Left lung (tissue), 10 donors: ENCODE results near the gene PRKD2. TPM values are rescaled to one million over a fixed set of nuclear protein-coding genes. Genes with fewer than 3 reads are reported as not detected.
A peak's percentile ranks its signal among the peaks of the same experiment; 100 is the strongest.

Source experiments
- ATAC-seq: fragments of 200-7000 bp; cut with Tn5 transposase; one replicate; pipeline ENCODE4 v1.9.1; 2020; ENCODE audit warnings: moderate library complexity
- DNase-seq, 4 donors: peaks; one replicate each; pipeline ENCODE4 v3.0.0-alpha.2; 2013 to 2020
- H3K27ac ChIP-seq, 2 donors: fragments of 200-600 bp; sonication (generic) in 1 of 2; one replicate each; pipeline versions ENCODE4 v1.5.0 to v1.8.0; 2020 to 2021
- H3K27me3 ChIP-seq, 2 donors: fragments of 200-600 bp; sonication (generic) in 1 of 2; one replicate each; pipeline versions ENCODE4 v1.5.0 to v1.8.0; 2020 to 2021
- H3K36me3 ChIP-seq, 2 donors: fragments of 200-600 bp; sonication (generic) in 1 of 2; one replicate each; pipeline versions ENCODE4 v1.5.0 to v1.8.0; 2020 to 2021
- H3K4me1 ChIP-seq, 2 donors: fragments of 200-600 bp; one replicate each; pipeline ENCODE4 v1.8.0; 2021
- H3K4me3 ChIP-seq, 2 donors: fragments of 200-600 bp; sonication (generic) in 1 of 2; one replicate each; pipeline versions ENCODE4 v1.5.0 to v1.8.0; 2020 to 2021; ENCODE audit warnings: mild to moderate bottlenecking in 1 of 2
- H3K9me3 ChIP-seq, 2 donors: fragments of 200-600 bp; sonication (generic) in 1 of 2; one replicate each; pipeline versions ENCODE4 v1.5.0 to v1.8.0; 2020 to 2021
- CTCF ChIP-seq, 2 donors: fragments of 200-600 bp; sonication (generic) in 1 of 2; IDR thresholded peaks; one replicate each; pipeline versions ENCODE4 v1.5.0 to v1.8.0; 2021; ENCODE audit warnings: antibody characterized with exemption in 2 of 2
- intact Hi-C, 2 donors: fragments of 100-400 bp; cut with DNase I; formaldehyde crosslinking; loops; one replicate each; pipeline versions ENCODE4 v1.11.2 to v1.14.2; 2022
- polyA plus RNA-seq, 6 donors: library from polyadenylated mRNA; unstranded; fragments of 120-200 nt; gene quantifications; one replicate each; pipeline ENCODE4 v1.2.1, GENCODE V29; 2013; ENCODE audit not compliant: insufficient read length in 6 of 6
- total RNA-seq, 2 donors: library from RNA; stranded (reverse); fragmentation: NEBNext Ultra II Directional; extraction: Animal tissue kit (Norgen Biotek cat#: 25700); gene quantifications; one replicate each; pipeline ENCODE4 v1.2.1, GENCODE V29; 2021
- donor health status: DM: no; HTN: yes; CAD: no.
- donor health status: DM: no; HTN: no; CAD: no.

Gene PRKD2
- total and polyA plus RNA-seq, 8 donors = 37.8 to 61.4 (median 53.1) TPM

GRCh38 chr19:46654621-46655152, 62.2 kb downstream of the PRKD2 start:
- DNase-seq (peak in 3 of 4 donors; percentile 31 to 68 (median 52)), ATAC-seq (peak; percentile 51)
- H3K36me3 ChIP-seq = no peaks in the 10 kb centered on the region
- H3K9me3 ChIP-seq = no peaks in the 10 kb centered on the region
- intact Hi-C loops = loop anchor here in 1 of 2 donors (5.0 kb wide), 1 partner anchor 32 kb away; no protein-coding TSS in a partner anchor
- H3K4me3 ChIP-seq = no peak overlapping the region
- H3K27me3 ChIP-seq = peaks cover 17 to 96% of the 10 kb centered on the region in 2 donors
- peaks cover 0 to 7% of the 10 kb centered on the region in 2 donors for H3K4me1 ChIP-seq
- no peak for TF ChIP-seq CTCF (IDR thresholded peaks at IDR 0.05)
- H3K27ac ChIP-seq = peak overlapping the region in 1 of 2 donors; percentile 39

GRCh38 chr19:46650445-46650844, 66.5 kb downstream of the PRKD2 start:
- Histone ChIP-seq H3K36me3 (no peaks in the 10 kb centered on the region), H3K27me3 (peaks cover 32 to 96% of the 10 kb centered on the region in 2 donors), H3K4me1 (peaks cover 0 to 5% of the 10 kb centered on the region in 2 donors), H3K9me3 (no peaks in the 10 kb centered on the region), H3K27ac (no peak overlapping the region), H3K4me3 (no peak overlapping the region)
- ATAC-seq = no peak
- intact Hi-C loops = no loop called here
- no peak for TF ChIP-seq CTCF (IDR thresholded peaks at IDR 0.05)
- peak in 1 of 4 donors; percentile 1 for DNase-seq

- DNase-seq (peak in 1 of 4 donors; percentile 56), ATAC-seq (no peak)
- Histone ChIP-seq H3K4me1 (peaks cover 0 to 5% of the 10 kb centered on the region in 2 donors), H3K9me3 (no peaks in the 10 kb centered on the region), H3K4me3 (no peak overlapping the region), H3K27me3 (peaks cover 32 to 96% of the 10 kb centered on the region in 2 donors), H3K27ac (no peak overlapping the region), H3K36me3 (no peaks in the 10 kb centered on the region)
- TF ChIP-seq CTCF (IDR thresholded peaks at IDR 0.05) = no peak
- intact Hi-C loops = no loop called here
Measured at GRCh38 chr19:46648961-46649960, 67.7 kb downstream of the PRKD2 start.

- no peaks in the 10 kb centered on the region for H3K36me3 ChIP-seq
- H3K4me3 ChIP-seq = no peak overlapping the region
- peaks cover 0 to 5% of the 10 kb centered on the region in 2 donors for H3K4me1 ChIP-seq
- peak; percentile 42 for ATAC-seq
- no peak for TF ChIP-seq CTCF (IDR thresholded peaks at IDR 0.05)
- intact Hi-C loops = no loop called here
- H3K9me3 ChIP-seq = no peaks in the 10 kb centered on the region
- peak in 1 of 4 donors; percentile 49 for DNase-seq
- peaks cover 32 to 92% of the 10 kb centered on the region in 2 donors for H3K27me3 ChIP-seq
- no peak overlapping the region for H3K27ac ChIP-seq
Measured at GRCh38 chr19:46648060-46648960, 68.6 kb downstream of the PRKD2 start.
